ENCODE results near the gene AIM2.
"Not testable (repeated sequence)": the region's sequence is repeated elsewhere in the genome, so short reads cannot be mapped to it uniquely, and the experiment has no call there.

Gene AIM2

GRCh38 chr1:159058751-159059150 is 17.8 kb downstream of the AIM2 start:
- TF ChIP-seq CTCF (conservative IDR thresholded peaks at IDR 0.05) (no peak), ZFX (IDR thresholded peaks at IDR 0.05) (no peak)
- no peak overlapping the region for H3K27ac ChIP-seq

- TF ChIP-seq ZFX (IDR thresholded peaks at IDR 0.05) (no peak), CTCF (conservative IDR thresholded peaks at IDR 0.05) (peak; percentile 28)
- no peak overlapping the region for H3K27ac ChIP-seq
Measured at GRCh38 chr1:159056069-159056698, 20.4 kb downstream of the AIM2 start.

- TF ChIP-seq CTCF (conservative IDR thresholded peaks at IDR 0.05) = no peak
- TF ChIP-seq ZFX (IDR thresholded peaks at IDR 0.05) = no peak
- H3K27ac ChIP-seq = no peak overlapping the region
Measured at GRCh38 chr1:159055181-159055641, 21.4 kb downstream of the AIM2 start.

GRCh38 chr1:159054427-159054826 is 22.1 kb downstream of the AIM2 start:
- no peak for TF ChIP-seq CTCF (conservative IDR thresholded peaks at IDR 0.05)
- TF ChIP-seq ZFX (IDR thresholded peaks at IDR 0.05) = no peak
- H3K27ac ChIP-seq = no peak overlapping the region

GRCh38 chr1:159051436-159051835 is 25.1 kb downstream of the AIM2 start:
- TF ChIP-seq ZFX (IDR thresholded peaks at IDR 0.05) (no peak), CTCF (conservative IDR thresholded peaks at IDR 0.05) (no peak)
- no peak overlapping the region for H3K27ac ChIP-seq

- not testable (repeated sequence) for H3K27ac ChIP-seq
Measured at GRCh38 chr1:159046486-159046885, 30.1 kb downstream of the AIM2 start.

- no peak overlapping the region for H3K27ac ChIP-seq
- TF ChIP-seq ZFX (IDR thresholded peaks at IDR 0.05) = no peak
Measured at GRCh38 chr1:159040893-159041724, 35.5 kb downstream of the AIM2 start.

- TF ChIP-seq CTCF (conservative IDR thresholded peaks at IDR 0.05) (no peak), ZFX (IDR thresholded peaks at IDR 0.05) (no peak)
- no peak overlapping the region for H3K27ac ChIP-seq
Measured at GRCh38 chr1:159040206-159040605, 36.4 kb downstream of the AIM2 start.
